OCI-LY7 (cell line): Measurements from ENCODE around the gene GSN.

ENCODE experiments used
- EZH2phosphoT487 ChIP-seq: fragments of 200-600 bp; sonication (generic); IDR thresholded peaks from 2 replicates; pipeline ENCODE4 v1.6.1; 2018; ENCODE audit warnings: low read depth, borderline replicate concordance, mild to moderate bottlenecking, mixed run types, antibody characterized with exemption, low read length, moderate library complexity, mixed read lengths
- TF ChIP-seq, protein P1 (sequence below): fragments of 200-600 bp; sonication (generic); conservative IDR thresholded peaks from 2 replicates; pipeline ENCODE4 v1.5.1; 2014; ENCODE audit warnings: mild to moderate bottlenecking, antibody characterized with exemption, low read length, moderate library complexity, mixed read lengths

DNA sequence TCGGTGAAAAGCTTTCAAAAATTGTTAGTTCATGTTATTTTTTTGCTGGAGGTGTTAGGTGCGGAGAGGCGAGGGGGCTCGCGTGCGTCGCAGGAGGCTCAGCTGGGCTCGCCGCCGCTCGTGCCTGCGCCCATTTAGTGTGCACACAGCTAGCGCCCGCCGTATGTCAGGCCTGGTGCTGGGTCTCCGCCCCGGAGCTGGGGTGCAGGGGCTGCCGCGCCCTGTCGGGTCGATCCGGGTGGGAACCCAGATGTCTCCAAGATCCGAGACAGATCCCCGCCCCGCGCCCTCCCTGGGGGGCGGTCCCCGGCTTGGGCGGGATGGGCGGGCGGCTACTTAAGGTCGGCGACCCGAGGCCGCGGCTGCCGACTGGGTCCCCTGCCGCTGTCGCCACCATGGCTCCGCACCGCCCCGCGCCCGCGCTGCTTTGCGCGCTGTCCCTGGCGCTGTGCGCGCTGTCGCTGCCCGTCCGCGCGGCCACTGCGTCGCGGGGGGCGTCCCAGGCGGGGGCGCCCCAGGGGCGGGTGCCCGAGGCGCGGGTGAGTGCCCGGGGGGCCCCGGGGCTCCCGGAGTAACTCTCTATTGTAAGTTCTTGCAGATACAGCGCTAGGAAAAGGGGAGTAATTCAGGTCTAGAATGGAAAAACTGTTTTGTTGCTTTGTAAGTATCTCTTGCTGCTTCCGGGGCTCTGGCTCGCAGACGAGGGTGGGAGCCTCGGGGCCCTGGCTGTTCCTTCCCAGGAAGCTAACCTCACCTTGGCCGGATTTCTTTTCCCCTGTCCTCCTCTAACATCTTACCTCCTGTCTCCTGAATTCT lies 31.7 kb downstream of the GSN start:
- TF ChIP-seq, protein P1, sequence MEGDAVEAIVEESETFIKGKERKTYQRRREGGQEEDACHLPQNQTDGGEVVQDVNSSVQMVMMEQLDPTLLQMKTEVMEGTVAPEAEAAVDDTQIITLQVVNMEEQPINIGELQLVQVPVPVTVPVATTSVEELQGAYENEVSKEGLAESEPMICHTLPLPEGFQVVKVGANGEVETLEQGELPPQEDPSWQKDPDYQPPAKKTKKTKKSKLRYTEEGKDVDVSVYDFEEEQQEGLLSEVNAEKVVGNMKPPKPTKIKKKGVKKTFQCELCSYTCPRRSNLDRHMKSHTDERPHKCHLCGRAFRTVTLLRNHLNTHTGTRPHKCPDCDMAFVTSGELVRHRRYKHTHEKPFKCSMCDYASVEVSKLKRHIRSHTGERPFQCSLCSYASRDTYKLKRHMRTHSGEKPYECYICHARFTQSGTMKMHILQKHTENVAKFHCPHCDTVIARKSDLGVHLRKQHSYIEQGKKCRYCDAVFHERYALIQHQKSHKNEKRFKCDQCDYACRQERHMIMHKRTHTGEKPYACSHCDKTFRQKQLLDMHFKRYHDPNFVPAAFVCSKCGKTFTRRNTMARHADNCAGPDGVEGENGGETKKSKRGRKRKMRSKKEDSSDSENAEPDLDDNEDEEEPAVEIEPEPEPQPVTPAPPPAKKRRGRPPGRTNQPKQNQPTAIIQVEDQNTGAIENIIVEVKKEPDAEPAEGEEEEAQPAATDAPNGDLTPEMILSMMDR = no peak
- no peak for TF ChIP-seq EZH2phosphoT487
